RCC 7860 (cell line): Measurements from ENCODE around the gene NAT16.
A peak's percentile ranks its signal among the peaks of the same experiment; 100 is the strongest.
"Not testable (repeated sequence)": the region's sequence is repeated elsewhere in the genome, so short reads cannot be mapped to it uniquely, and the experiment has no call there.

Source experiments
- DNase-seq: peaks from one replicate; pipeline ENCODE4 v3.0.0-alpha.2; 2015; ENCODE audit warnings: low spot score
- FAIRE-seq: peaks from 2 replicates; lab custom pipeline; 2012; peaks lifted over from hg19 to GRCh38; lab: Jason Lieb, UNC

The NAT16 gene

GRCh38 chr7:101203740-101204738 lies 23.9 kb upstream of the NAT16 start:
- FAIRE-seq, DNase-seq: not testable (repeated sequence)

DNA sequence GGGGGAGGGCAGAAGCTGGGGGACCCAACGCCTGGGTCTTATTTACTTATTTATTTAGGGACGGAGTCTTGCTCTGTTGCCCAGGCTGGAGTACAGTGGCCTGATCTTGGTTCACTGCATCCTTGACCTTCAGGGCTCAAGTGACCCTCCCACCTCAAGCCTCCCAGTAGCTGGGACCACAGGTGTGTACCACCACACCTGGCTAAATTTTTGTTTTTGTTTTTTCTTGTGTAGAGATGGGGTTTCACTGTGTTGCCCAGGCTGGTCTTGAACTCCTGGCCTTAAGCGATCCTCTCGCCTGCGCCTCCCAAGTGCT lies 22.5 kb upstream of the NAT16 start:
- FAIRE-seq (no peak), DNase-seq (no peak)

DNA sequence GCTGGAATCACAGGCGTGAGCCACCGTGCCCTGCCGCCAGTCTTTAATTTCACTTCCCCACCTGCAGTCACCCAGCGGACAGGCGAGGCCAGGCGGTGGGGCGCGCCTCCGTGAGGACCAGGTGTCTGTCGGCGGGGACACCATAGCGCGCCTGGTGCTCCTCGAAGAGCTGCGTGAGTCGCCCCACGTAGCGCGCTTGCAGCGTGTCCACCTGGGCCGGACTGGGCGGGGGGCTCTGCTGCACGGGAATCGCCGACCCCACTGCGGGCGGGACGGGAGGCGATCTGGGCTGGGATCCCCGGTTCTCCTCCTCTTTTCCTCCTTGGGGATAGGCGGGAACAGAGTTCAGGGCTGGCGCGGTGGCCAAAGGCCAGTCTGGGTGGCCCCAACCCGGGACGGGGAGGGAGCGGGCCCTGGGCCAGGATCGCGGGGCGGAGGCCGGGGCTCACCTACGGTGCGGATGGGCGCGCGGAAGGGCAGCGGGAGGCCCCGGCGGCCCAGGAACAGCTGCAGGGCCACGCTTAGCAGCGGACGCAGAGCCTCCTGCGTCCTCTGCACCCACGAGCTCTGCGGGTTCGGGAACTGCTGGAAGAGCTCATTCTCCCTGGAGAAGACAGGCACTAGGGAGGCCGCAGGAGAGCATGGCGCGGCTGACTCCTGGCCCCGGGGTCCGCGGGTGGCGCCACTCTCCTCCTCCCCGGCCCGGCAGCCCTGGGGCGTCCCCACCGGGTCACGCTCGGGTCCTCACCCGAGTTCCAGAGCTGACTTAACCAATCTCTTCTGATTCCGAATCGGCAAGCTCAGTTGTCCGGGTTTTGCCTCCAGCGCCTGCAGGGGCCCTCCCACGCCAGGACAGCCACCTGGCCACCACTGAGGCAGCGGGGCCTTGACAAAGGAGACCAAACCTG lies 21.9 kb upstream of the NAT16 start:
- FAIRE-seq: no peak

DNA sequence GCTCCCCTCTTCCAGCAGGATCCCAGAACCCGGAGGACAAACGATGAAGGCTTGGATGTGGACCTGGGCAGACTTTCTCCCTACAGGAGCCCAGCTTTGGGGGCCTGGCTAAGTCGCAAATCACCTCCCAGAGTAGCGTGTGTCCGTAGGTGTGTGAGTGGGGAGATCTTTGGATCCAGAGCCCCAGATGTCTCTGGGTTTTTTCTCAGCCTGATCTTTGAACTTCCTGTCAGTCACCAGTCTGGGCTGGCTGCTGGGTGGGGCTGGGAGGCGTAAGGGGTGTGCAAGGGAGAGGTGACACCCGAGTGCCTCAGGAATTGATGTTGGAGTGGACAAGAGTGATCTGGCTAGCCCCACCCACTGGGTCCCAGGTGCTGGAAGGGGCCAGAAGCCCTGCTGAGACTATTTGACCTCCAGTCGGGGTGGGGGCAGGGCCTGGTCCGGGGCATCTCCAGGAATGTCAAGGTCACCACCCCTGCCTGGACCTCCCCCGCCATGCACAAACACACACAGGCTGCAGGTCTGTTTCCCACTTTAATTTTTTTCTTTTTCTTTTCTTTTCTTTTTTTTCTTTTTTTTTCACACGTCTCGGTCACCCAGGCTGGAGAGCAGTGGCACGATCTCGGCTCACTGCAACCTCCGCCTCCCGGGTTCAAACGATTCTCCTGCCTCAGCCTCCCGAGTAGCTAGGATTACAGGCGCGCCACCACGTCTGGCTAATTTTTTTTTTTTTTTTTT lies 20.9 kb upstream of the NAT16 start, which contains the start of gene MOGAT3:
MOGAT3 (minus strand) TSS at position 175 of the 738 bp plus-strand sequence. CDS start 182 bp downstream, outside the sequence.
- FAIRE-seq: no peak
- DNase-seq: no peak

More for the DNA sequence above, 21.9 kb upstream of the NAT16 start:
- no peak for DNase-seq

DNA sequence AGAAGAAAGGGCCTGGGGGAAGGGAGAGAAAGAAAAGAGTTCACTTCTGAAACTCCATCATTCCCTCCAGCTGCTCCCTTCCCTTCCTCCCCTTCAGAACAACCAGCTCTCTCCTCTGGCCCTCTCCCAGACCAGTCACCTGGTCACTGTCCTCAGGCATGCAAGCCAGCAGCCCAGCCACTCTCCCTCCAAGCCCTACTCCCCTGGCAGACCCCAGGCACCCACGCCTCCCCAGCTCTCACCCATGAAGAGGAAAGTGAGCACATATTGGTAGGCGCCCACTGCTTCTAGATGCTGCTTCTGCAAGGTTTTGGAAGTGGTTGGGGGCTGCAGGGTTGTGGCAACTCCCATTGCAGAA lies 20.4 kb upstream of the NAT16 start:
- FAIRE-seq (no peak), DNase-seq (no peak)

- DNase-seq, FAIRE-seq: not testable (repeated sequence)
These were observed 19.4 kb upstream of the NAT16 start for GRCh38 chr7:101199522-101199921.

- FAIRE-seq: no peak
- no peak for DNase-seq
These were observed 18.4 kb upstream of the NAT16 start for GRCh38 chr7:101198476-101198875.

DNA sequence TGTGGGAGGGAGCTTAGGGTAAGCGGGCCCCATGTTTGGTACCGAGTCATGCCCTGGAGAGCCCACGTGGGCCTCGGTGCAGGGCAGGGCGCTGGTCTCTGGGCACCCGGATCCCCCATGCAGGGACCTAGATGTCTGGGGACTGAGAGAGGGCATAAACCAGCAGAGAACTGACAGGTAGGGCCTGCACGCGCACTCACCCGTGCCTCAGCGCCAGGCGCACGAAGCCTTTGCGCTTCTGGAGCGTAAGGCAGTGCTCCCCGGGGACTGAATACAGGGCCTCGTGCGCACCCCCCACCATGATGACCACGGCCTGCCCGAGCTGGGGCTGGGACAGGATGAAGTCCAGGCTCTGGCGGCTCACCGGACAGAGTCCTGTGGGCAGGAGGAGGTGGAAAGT lies 17.9 kb upstream of the NAT16 start:
- FAIRE-seq: no peak
- DNase-seq: no peak

GRCh38 chr7:101195884-101196283 lies 15.8 kb upstream of the NAT16 start:
- FAIRE-seq: no peak
- no peak for DNase-seq

- FAIRE-seq (no peak), DNase-seq (no peak)
These were observed 9.0 kb upstream of the NAT16 start for GRCh38 chr7:101189109-101189508.

GRCh38 chr7:101186844-101187428 lies 6.8 kb upstream of the NAT16 start:
- no peak for FAIRE-seq

GRCh38 chr7:101186194-101186593 lies 6.1 kb upstream of the NAT16 start:
- DNase-seq: no peak
- FAIRE-seq: no peak

More at GRCh38 chr7:101186844-101187428, 6.8 kb upstream of the NAT16 start:
- no peak for DNase-seq

DNA sequence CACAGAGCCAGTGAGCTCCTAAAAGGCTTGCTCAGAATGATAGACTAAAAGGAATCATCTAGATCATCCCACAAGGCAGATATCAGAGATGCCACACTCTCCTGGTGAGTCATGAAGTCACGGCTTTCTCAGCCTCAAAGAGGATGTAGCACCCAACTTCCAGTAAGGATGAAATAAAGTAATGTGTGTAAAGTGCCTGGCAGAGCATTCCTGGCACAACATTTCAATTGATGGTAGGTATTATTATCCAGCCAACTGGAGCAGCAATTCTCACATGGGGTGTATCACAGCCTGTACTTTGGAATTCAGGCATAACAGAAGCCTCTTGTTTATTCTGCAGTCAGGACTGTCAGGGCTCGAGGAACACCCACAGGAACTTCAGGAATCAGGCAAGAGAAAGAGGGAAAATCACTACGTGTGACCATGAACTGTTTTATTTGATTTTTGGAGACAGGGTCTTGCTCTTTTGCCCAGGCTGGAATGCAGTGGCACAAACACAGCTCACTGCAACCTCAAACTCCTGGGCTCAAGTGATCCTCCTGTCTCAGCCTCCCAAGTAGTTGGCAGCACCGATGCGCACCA lies 5.3 kb upstream of the NAT16 start:
- FAIRE-seq (peak; percentile 72), DNase-seq (peak; percentile 77)

DNA sequence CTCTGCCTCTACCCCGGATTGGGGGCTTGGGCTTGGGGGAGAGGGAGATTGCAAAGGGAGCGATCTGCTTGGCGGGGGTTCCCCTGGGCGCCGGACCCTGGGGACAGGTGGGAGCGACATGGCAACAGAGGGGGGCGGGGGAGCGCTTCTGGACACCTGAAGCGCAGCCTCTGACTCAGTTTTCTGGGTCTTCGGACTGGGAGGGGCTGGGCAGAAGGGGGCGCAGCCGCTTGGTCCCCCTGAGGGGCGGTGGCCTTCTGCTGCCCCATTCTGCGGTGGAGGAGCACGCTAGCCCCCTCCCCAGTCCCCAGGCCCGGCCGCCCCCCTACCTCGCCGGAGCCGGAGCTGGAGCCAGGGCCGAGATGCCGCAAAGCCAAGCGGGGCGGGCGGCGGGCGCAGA lies 380 bp downstream of the NAT16 start:
- no peak for FAIRE-seq

DNA sequence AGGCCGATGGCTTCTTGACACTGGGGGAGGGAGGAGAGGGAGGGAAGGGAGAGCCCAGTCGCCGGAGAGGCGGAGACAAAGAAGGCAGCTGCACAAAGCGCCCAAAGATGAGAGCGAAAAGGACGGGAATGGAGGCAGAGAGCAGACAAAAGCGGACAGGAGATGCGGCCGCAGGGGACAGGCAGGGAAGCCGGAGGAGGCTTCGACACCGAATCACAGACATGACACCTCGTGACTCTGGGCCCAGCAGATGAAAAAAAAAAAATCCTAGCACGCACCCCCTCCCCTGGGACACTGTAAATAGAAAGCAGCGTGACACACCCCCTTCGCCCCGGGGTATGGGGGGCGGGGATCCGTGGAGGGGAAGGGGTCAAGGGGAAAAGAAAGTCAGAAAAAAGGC lies 976 bp downstream of the NAT16 start:
- FAIRE-seq: no peak

More for the DNA sequence above, 380 bp downstream of the NAT16 start:
- no peak for DNase-seq

GRCh38 chr7:101177644-101178043 lies 2.4 kb downstream of the NAT16 start:
- DNase-seq (no peak), FAIRE-seq (no peak)

More for the DNA sequence above, 976 bp downstream of the NAT16 start:
- no peak for DNase-seq

GRCh38 chr7:101175664-101176063 lies 4.4 kb downstream of the NAT16 start:
- DNase-seq: no peak
- FAIRE-seq: no peak

GRCh38 chr7:101174322-101174854 lies 5.7 kb downstream of the NAT16 start:
- FAIRE-seq (no peak), DNase-seq (no peak)

- peak; percentile 19 for DNase-seq
- FAIRE-seq: no peak
These were observed 6.3 kb downstream of the NAT16 start for GRCh38 chr7:101173752-101174244.
